Spleen (tissue), 11 donors: Measurements from ENCODE around the gene CTNNA2. TPM values are rescaled to one million over a fixed set of nuclear protein-coding genes. Genes with fewer than 3 reads are reported as not detected.

Source experiments
- DNase-seq: peaks from one replicate; pipeline ENCODE4 v3.0.0-alpha.2; 2020
- H3K27ac ChIP-seq, 8 donors: fragments of 200-600 bp; sonication (generic) in 7 of 8; 1 replicate in 4 of 8; 2 replicates in 4 of 8; pipeline versions ENCODE4 v1.5.0 to v1.8.0; 2016 to 2021; ENCODE audit warnings: inconsistent platforms in 4 of 8, mild to moderate bottlenecking in 4 of 8, moderate library complexity in 1 of 8
- H3K27me3 ChIP-seq, 7 donors: fragments of 200-600 bp; sonication (generic) in 6 of 7; replicated peaks in 1 of 7; 1 replicate in 4 of 7; 2 replicates in 3 of 7; pipeline versions ENCODE4 v1.5.0 to v1.8.0; 2016 to 2021; ENCODE audit warnings: inconsistent platforms in 3 of 7, mild to moderate bottlenecking in 1 of 7
- H3K36me3 ChIP-seq, 6 donors: fragments of 200-600 bp; sonication (generic) in 5 of 6; 1 replicate in 4 of 6; 2 replicates in 2 of 6; pipeline versions ENCODE4 v1.5.0 to v1.8.0; 2016 to 2021; ENCODE audit warnings: inconsistent platforms in 2 of 6
- H3K4me1 ChIP-seq, 6 donors: fragments of 200-600 bp; sonication (generic) in 5 of 6; 1 replicate in 3 of 6; 2 replicates in 3 of 6; pipeline versions ENCODE4 v1.5.0 to v1.8.0; 2016 to 2021; ENCODE audit warnings: inconsistent platforms in 3 of 6
- H3K4me3 ChIP-seq, 8 donors: fragments of 200-600 bp; sonication (generic) in 7 of 8; 1 replicate in 4 of 8; 2 replicates in 4 of 8; pipeline versions ENCODE4 v1.5.0 to v1.8.0; 2016 to 2021; ENCODE audit warnings: inconsistent platforms in 4 of 8, mild to moderate bottlenecking in 4 of 8, moderate library complexity in 2 of 8
- H3K9me3 ChIP-seq, 8 donors: fragments of 200-600 bp; sonication (generic) in 7 of 8; 1 replicate in 4 of 8; 2 replicates in 4 of 8; pipeline versions ENCODE4 v1.5.0 to v1.8.0; 2016 to 2021; ENCODE audit warnings: inconsistent platforms in 4 of 8
- CTCF ChIP-seq, 11 experiments: fragments of 200-600 bp in 7 of 11; fragments of 450-650 bp in 4 of 11; sonication (generic) in 4 of 11; IDR thresholded peaks in 8 of 11; conservative IDR thresholded peaks in 3 of 11; 1 replicate in 7 of 11; 2 replicates in 4 of 11; pipeline versions ENCODE4 v1.4.0 to v1.8.0; 2016 to 2021; ENCODE audit warnings: antibody characterized with exemption in 11 of 11, inconsistent platforms in 4 of 11, mild to moderate bottlenecking in 1 of 11
- POLR2A ChIP-seq, 3 donors: fragments of 450-650 bp; IDR thresholded peaks; one replicate each; pipeline ENCODE4 v1.5.1; 2017; ENCODE audit warnings: antibody characterized with exemption in 3 of 3, mild to moderate bottlenecking in 1 of 3
- POLR2AphosphoS5 ChIP-seq, 3 donors: sonication (generic); formaldehyde crosslinking; IDR thresholded peaks; one replicate each; pipeline ENCODE4 v1.5.1; 2017; ENCODE audit warnings: antibody characterized with exemption in 3 of 3
- WGBS, 5 donors: extraction: QIAGEN DNeasy Blood & Tissue Kit in 3 of 5; methylation state at CpG; one replicate each; pipeline versions ENCODE4 v1.1.5 to v1.1.7; 2013 to 2018; 5-methylcytosine and 5-hydroxymethylcytosine counted together
- intact Hi-C: fragments of 100-400 bp; cut with DNase I; formaldehyde crosslinking; loops from one replicate; pipeline ENCODE4 v1.15.0; 2023; ENCODE audit warnings: low total_unique reads
- polyA plus RNA-seq, 3 donors: library from polyadenylated mRNA; stranded (reverse); fragments of 200-250 nt; gene quantifications; one replicate each; pipeline ENCODE4 v1.2.1, GENCODE V29; 2013
- total RNA-seq, 7 donors: library from RNA; depleted of rRNA in 3 of 7; stranded (reverse); fragments of >200 nt in 3 of 7; fragmentation: NEBNext Ultra II Directional in 4 of 7; extraction: Animal tissue kit (Norgen Biotek cat#: 25700) in 4 of 7; gene quantifications; one replicate each; pipeline versions ENCODE4 v1.1.0 to v1.2.1, GENCODE V29; 2016 to 2021
- donor health status: healthy with polysubstance abuse.
- donor health status: DM: no; HTN: no; CAD: no; lungs with moderate emphysema.
- donor health status: DM: no; HTN: no; CAD: no.
- donor health status: Bipolar disorder and iron deficiency.
- donor health status: healthy.
- donor health status: DM: no; HTN: no; CAD: no.
- donor health status: DM: yes; HTN: yes; CAD: no.

CTNNA2 gene
- total and polyA plus RNA-seq, 10 donors: not detected

- intact Hi-C loops: no loop called here
- Histone ChIP-seq H3K27ac (no peak overlapping the region), H3K4me3 (no peak overlapping the region), H3K27me3 (no peaks in the 10 kb centered on the region), H3K9me3 (no peaks in the 10 kb centered on the region), H3K4me1 (no peaks in the 10 kb centered on the region), H3K36me3 (no peaks in the 10 kb centered on the region)
- DNase-seq: no peak
- 6 to 38% (median 10%) methylated on average over 1 of the region's 1 CpG for WGBS, 5 donors
- no peak for TF ChIP-seq POLR2A (IDR thresholded peaks at IDR 0.05)
- no peak for TF ChIP-seq POLR2AphosphoS5 (IDR thresholded peaks at IDR 0.05)
- TF ChIP-seq CTCF (IDR thresholded peaks at IDR 0.05 in 8 of 11, conservative IDR thresholded peaks at IDR 0.05 in 3 of 11): no peak
Measured at GRCh38 chr2:79862756-79863155, 349.9 kb downstream of the CTNNA2 start.

- 62 to 79% (median 67%) methylated on average over 2 of the region's 2 CpGs for WGBS, 5 donors
- H3K9me3 ChIP-seq: peaks cover 0 to 4% (median 0%) of the 10 kb centered on the region in 8 donors
- H3K4me1 ChIP-seq: no peaks in the 10 kb centered on the region
- H3K27me3 ChIP-seq: no peaks in the 10 kb centered on the region
- H3K36me3 ChIP-seq: no peaks in the 10 kb centered on the region
- intact Hi-C loops: no loop called here
- no peak for DNase-seq
- H3K27ac ChIP-seq: no peak overlapping the region
- TF ChIP-seq POLR2AphosphoS5 (IDR thresholded peaks at IDR 0.05): no peak
- no peak for TF ChIP-seq CTCF (IDR thresholded peaks at IDR 0.05 in 8 of 11, conservative IDR thresholded peaks at IDR 0.05 in 3 of 11)
- no peak overlapping the region for H3K4me3 ChIP-seq
Measured at GRCh38 chr2:79872656-79873055, 359.8 kb downstream of the CTNNA2 start.

- H3K36me3 ChIP-seq: no peaks in the 10 kb centered on the region
- H3K9me3 ChIP-seq: peaks cover 0 to 4% (median 0%) of the 10 kb centered on the region in 8 donors
- WGBS, 5 donors: 89 to 96% (median 94%) methylated on average over 18 of the region's 18 CpGs
- no peak overlapping the region for H3K4me3 ChIP-seq
- no peaks in the 10 kb centered on the region for H3K4me1 ChIP-seq
- peak; percentile 69 for DNase-seq
- no peak for TF ChIP-seq CTCF (IDR thresholded peaks at IDR 0.05 in 8 of 11, conservative IDR thresholded peaks at IDR 0.05 in 3 of 11)
- H3K27me3 ChIP-seq: no peaks in the 10 kb centered on the region
- intact Hi-C loops: no loop called here
- no peak overlapping the region for H3K27ac ChIP-seq
Measured at GRCh38 chr2:79874015-79874414, 361.2 kb downstream of the CTNNA2 start.

GRCh38 chr2:79876430-79876829, 363.6 kb downstream of the CTNNA2 start:
- TF ChIP-seq POLR2A (IDR thresholded peaks at IDR 0.05): no peak
- no peak for TF ChIP-seq CTCF (IDR thresholded peaks at IDR 0.05 in 8 of 11, conservative IDR thresholded peaks at IDR 0.05 in 3 of 11)
- TF ChIP-seq POLR2AphosphoS5 (IDR thresholded peaks at IDR 0.05): no peak
- Histone ChIP-seq H3K36me3 (no peaks in the 10 kb centered on the region), H3K4me3 (no peak overlapping the region), H3K27ac (no peak overlapping the region), H3K4me1 (no peaks in the 10 kb centered on the region), H3K9me3 (no peaks in the 10 kb centered on the region), H3K27me3 (no peaks in the 10 kb centered on the region)
- intact Hi-C loops: no loop called here
- DNase-seq: no peak
- WGBS, 5 donors: 36 to 42% (median 38%) methylated on average over 3 of the region's 3 CpGs
